AG04450 (cell line): Measurements from ENCODE around the gene NEK1. TPM values are rescaled to one million over a fixed set of nuclear protein-coding genes. Genes with fewer than 3 reads are reported as not detected.

Source experiments
- CTCF ChIA-PET: fragments of 300-600, 350-600 bp; formaldehyde crosslinking; extraction: SDS; loops from one replicate; lab custom pipeline; 2022; ENCODE audit warnings: antibody characterized with exemption, inconsistent platforms; lab: Charles Lee
- POLR2A ChIA-PET: fragments of 350-600 bp; formaldehyde crosslinking; extraction: SDS; loops from one replicate; lab custom pipeline; 2021; ENCODE audit warnings: antibody characterized with exemption, inconsistent platforms; lab: Yijun Ruan, JAX
- DNase-seq: peaks from one replicate; pipeline ENCODE4 v3.0.0-alpha.2; 2011; ENCODE audit warnings: low read depth, low spot score
- H3K27ac ChIP-seq: one replicate; pipeline ENCODE4 v1.5.1; 2012; ENCODE audit warnings: low read depth, low read length, control low read depth
- H3K27me3 ChIP-seq: one replicate; pipeline ENCODE4 v1.6.0; 2012; ENCODE audit warnings: low read length; ENCODE audit not compliant: control insufficient read depth, insufficient read depth
- H3K4me3 ChIP-seq: 2 replicates; pipeline ENCODE4 v1.5.1; 2011; ENCODE audit warnings: mild to moderate bottlenecking, low read depth, low read length, control low read depth
- H3K9me3 ChIP-seq: 2 replicates; pipeline ENCODE4 v1.5.1; 2012; ENCODE audit warnings: low read length; ENCODE audit not compliant: control insufficient read depth, insufficient read depth
- CTCF ChIP-seq: IDR thresholded peaks from 2 replicates; pipeline ENCODE4 v1.5.1; 2011; ENCODE audit warnings: low read depth, low read length, control low read depth, inconsistent platforms
- polyA plus RNA-seq: library from polyadenylated mRNA; depleted of rRNA; stranded (reverse); fragments of >200 nt; gene quantifications from 2 replicates; pipeline ENCODE4 v1.2.3, GENCODE V29; 2011

The NEK1 gene
- polyA plus RNA-seq, 1 experiment = 7.7 TPM

- H3K27ac ChIP-seq = no peak overlapping the region
- H3K9me3 ChIP-seq = no peaks in the 10 kb centered on the region
- POLR2A ChIA-PET = no interaction called here
- no peaks in the 10 kb centered on the region for H3K27me3 ChIP-seq
- TF ChIP-seq CTCF = no peak
- H3K4me3 ChIP-seq = no peak overlapping the region
- DNase-seq = no peak
- CTCF ChIA-PET = interaction anchor here (1.3 kb wide), 1 partner anchor 89 kb away, joined by 4 read pairs; no protein-coding TSS in a partner anchor
Measured at GRCh38 chr4:169400832-169401231, 211.6 kb downstream of the NEK1 start.

- H3K4me3 ChIP-seq = no peak overlapping the region
- H3K27ac ChIP-seq = no peak overlapping the region
- no peak for DNase-seq
- no peaks in the 10 kb centered on the region for H3K27me3 ChIP-seq
- H3K9me3 ChIP-seq = no peaks in the 10 kb centered on the region
- ChIA-PET CTCF (interaction anchor here (1.2 to 1.3 kb wide), 2 partner anchors 11 to 88 kb away, joined by 3 to 4 read pairs; no protein-coding TSS in a partner anchor), POLR2A (no interaction called here)
- no peak for TF ChIP-seq CTCF
Measured at GRCh38 chr4:169399976-169400767, 212.2 kb downstream of the NEK1 start.

- peak; percentile 38 for DNase-seq
- ChIA-PET CTCF (no interaction called here), POLR2A (interaction anchor here (0.7 kb wide), 2 partner anchors 120 to 329 kb away, joined by 4 to 7 read pairs; no protein-coding TSS in a partner anchor)
- Histone ChIP-seq H3K27me3 (no peaks in the 10 kb centered on the region), H3K4me3 (no peak overlapping the region), H3K27ac (no peak overlapping the region), H3K9me3 (no peaks in the 10 kb centered on the region)
- TF ChIP-seq CTCF = no peak
Measured at GRCh38 chr4:169398316-169398715, 214.1 kb downstream of the NEK1 start.

GRCh38 chr4:169397762-169398161 lies 214.6 kb downstream of the NEK1 start:
- TF ChIP-seq CTCF = no peak
- Histone ChIP-seq H3K27me3 (no peaks in the 10 kb centered on the region), H3K9me3 (no peaks in the 10 kb centered on the region), H3K4me3 (no peak overlapping the region), H3K27ac (no peak overlapping the region)
- ChIA-PET POLR2A (interaction anchor here (0.7 kb wide), 1 partner anchor 328 kb away, joined by 4 read pairs; no protein-coding TSS in a partner anchor), CTCF (interaction anchor here (1.1 kb wide), 1 partner anchor 86 kb away, joined by 3 read pairs; no protein-coding TSS in a partner anchor)
- DNase-seq = no peak

- no peak overlapping the region for H3K4me3 ChIP-seq
- no peak for TF ChIP-seq CTCF
- ChIA-PET POLR2A (no interaction called here), CTCF (interaction anchor here (0.7 kb wide), 1 partner anchor 108 kb away, joined by 3 read pairs; no protein-coding TSS in a partner anchor)
- H3K27ac ChIP-seq = no peak overlapping the region
- peak; percentile 39 for DNase-seq
- H3K9me3 ChIP-seq = peaks cover 9% of the 10 kb centered on the region
- no peaks in the 10 kb centered on the region for H3K27me3 ChIP-seq
Measured at GRCh38 chr4:169385376-169385775, 227.0 kb downstream of the NEK1 start.
